ENCODE data around the gene ZNF862. TPM values are rescaled to one million over a fixed set of nuclear protein-coding genes. Genes with fewer than 3 reads are reported as not detected.

Gene ZNF862
- total and polyA plus RNA-seq, 7 donors: 1.4 to 7.8 (median 5.3) TPM

GRCh38 chr7:149875396-149875795 is 37.2 kb downstream of the ZNF862 start:
- no peaks in the 10 kb centered on the region for H3K9me3 ChIP-seq
- no peak overlapping the region for H3K4me3 ChIP-seq
- peaks cover 0 to 10% of the 10 kb centered on the region in 2 donors for H3K36me3 ChIP-seq (ENCODE audit: insufficient read depth in 1 of 2, low read depth in 1 of 2)
- H3K4me1 ChIP-seq: peaks cover 16% of the 10 kb centered on the region
- no peaks in the 10 kb centered on the region for H3K27me3 ChIP-seq (ENCODE audit: insufficient read depth in 3 of 3, low read length in 2 of 3)
- intact Hi-C loops (cut with DNase I): no loop called here
- no peak overlapping the region for H3K27ac ChIP-seq
- DNase-seq: no peak
- no peak for ATAC-seq
- WGBS, 3 donors: 97 to 100% (median 98%) methylated on average over 4 of the region's 4 CpGs
- TF ChIP-seq, protein P1, sequence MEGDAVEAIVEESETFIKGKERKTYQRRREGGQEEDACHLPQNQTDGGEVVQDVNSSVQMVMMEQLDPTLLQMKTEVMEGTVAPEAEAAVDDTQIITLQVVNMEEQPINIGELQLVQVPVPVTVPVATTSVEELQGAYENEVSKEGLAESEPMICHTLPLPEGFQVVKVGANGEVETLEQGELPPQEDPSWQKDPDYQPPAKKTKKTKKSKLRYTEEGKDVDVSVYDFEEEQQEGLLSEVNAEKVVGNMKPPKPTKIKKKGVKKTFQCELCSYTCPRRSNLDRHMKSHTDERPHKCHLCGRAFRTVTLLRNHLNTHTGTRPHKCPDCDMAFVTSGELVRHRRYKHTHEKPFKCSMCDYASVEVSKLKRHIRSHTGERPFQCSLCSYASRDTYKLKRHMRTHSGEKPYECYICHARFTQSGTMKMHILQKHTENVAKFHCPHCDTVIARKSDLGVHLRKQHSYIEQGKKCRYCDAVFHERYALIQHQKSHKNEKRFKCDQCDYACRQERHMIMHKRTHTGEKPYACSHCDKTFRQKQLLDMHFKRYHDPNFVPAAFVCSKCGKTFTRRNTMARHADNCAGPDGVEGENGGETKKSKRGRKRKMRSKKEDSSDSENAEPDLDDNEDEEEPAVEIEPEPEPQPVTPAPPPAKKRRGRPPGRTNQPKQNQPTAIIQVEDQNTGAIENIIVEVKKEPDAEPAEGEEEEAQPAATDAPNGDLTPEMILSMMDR (IDR thresholded peaks at IDR 0.05): no peak

- Histone ChIP-seq H3K4me3 (no peak overlapping the region), H3K27me3 (ENCODE audit: insufficient read depth in 3 of 3, low read length in 2 of 3) (no peaks in the 10 kb centered on the region), H3K27ac (no peak overlapping the region), H3K9me3 (no peaks in the 10 kb centered on the region), H3K4me1 (peaks cover 7% of the 10 kb centered on the region), H3K36me3 (ENCODE audit: insufficient read depth in 1 of 2, low read depth in 1 of 2) (no peaks in the 10 kb centered on the region)
- intact Hi-C loops (cut with DNase I): no loop called here
- WGBS, 3 donors: 78 to 91% (median 80%) methylated on average over 16 of the region's 16 CpGs
- DNase-seq (no peak), ATAC-seq (no peak)
- TF ChIP-seq, protein P1 (IDR thresholded peaks at IDR 0.05): no peak
These were observed 39.8 kb downstream of the ZNF862 start for GRCh38 chr7:149877890-149878522.

DNA sequence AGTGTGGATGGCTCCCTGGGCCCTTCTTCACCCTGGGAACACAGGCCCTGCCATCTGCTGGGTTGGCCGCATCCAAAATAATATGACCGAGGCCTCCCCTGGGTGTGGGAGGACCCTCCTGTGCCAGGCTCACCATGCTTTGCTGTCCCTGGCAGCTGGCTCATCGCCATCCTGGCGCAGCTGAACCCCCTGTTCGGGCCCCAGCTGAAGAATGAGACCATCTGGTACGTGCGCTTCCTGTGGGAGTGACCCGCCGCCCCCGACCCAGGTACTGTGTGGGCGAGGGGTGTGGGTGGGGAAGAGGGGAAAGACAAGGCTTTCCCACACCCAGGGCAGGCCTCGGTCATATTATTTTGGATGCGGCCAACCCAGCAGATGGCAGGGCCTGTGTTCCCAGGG is 40.3 kb downstream of the ZNF862 start:
- no peak for ATAC-seq
- DNase-seq: no peak
- 58 to 79% (median 59%) methylated on average over 11 to 13 of the region's 13 CpGs for WGBS, 3 donors
- TF ChIP-seq, protein P1 (IDR thresholded peaks at IDR 0.05): no peak
- no peak overlapping the region for H3K4me3 ChIP-seq
- no peak overlapping the region for H3K27ac ChIP-seq
- intact Hi-C loops (cut with DNase I): no loop called here
- H3K4me1 ChIP-seq: peaks cover 7% of the 10 kb centered on the region
- no peaks in the 10 kb centered on the region for H3K27me3 ChIP-seq (ENCODE audit: insufficient read depth in 3 of 3, low read length in 2 of 3)
- H3K36me3 ChIP-seq (ENCODE audit: insufficient read depth in 1 of 2, low read depth in 1 of 2): no peaks in the 10 kb centered on the region
- H3K9me3 ChIP-seq: no peaks in the 10 kb centered on the region

DNA sequence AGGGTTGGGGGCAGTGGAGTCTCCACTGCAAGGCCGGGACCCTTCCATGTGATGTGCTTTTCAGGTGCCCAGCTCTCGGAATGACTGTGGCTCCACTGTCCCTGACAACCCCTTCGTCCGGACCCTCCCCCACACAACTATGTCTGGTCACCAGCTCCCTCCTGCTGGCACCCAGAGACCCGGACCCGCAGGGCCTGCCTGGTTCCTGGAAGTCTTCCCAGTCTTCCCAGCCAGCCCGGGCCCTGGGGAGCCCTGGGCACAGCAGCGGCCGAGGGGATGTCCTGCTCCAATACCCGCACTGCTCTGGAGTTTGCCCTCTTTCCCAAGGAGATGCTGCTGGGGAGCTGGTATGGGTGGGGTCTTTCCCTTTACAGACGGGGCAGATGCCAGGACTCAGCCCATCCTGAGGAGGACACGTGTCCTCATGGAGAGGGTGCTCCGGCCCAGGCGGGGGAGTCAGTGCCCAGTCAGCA is 41.1 kb downstream of the ZNF862 start:
- DNase-seq: no peak
- H3K27me3 ChIP-seq (ENCODE audit: insufficient read depth in 3 of 3, low read length in 2 of 3): no peaks in the 10 kb centered on the region
- ATAC-seq: no peak
- 72 to 82% (median 76%) methylated on average over 14 of the region's 14 CpGs for WGBS, 3 donors
- no peak overlapping the region for H3K4me3 ChIP-seq
- intact Hi-C loops (cut with DNase I): no loop called here
- no peaks in the 10 kb centered on the region for H3K9me3 ChIP-seq
- no peaks in the 10 kb centered on the region for H3K36me3 ChIP-seq (ENCODE audit: insufficient read depth in 1 of 2, low read depth in 1 of 2)
- TF ChIP-seq, protein P1 (IDR thresholded peaks at IDR 0.05): no peak
- H3K27ac ChIP-seq: no peak overlapping the region
- peaks cover 3% of the 10 kb centered on the region for H3K4me1 ChIP-seq

All from psoas muscle (tissue), 8 donors.